ENCODE data around the gene TSC2.
A peak's percentile ranks its signal among the peaks of the same experiment; 100 is the strongest.

TSC2 gene

DNA sequence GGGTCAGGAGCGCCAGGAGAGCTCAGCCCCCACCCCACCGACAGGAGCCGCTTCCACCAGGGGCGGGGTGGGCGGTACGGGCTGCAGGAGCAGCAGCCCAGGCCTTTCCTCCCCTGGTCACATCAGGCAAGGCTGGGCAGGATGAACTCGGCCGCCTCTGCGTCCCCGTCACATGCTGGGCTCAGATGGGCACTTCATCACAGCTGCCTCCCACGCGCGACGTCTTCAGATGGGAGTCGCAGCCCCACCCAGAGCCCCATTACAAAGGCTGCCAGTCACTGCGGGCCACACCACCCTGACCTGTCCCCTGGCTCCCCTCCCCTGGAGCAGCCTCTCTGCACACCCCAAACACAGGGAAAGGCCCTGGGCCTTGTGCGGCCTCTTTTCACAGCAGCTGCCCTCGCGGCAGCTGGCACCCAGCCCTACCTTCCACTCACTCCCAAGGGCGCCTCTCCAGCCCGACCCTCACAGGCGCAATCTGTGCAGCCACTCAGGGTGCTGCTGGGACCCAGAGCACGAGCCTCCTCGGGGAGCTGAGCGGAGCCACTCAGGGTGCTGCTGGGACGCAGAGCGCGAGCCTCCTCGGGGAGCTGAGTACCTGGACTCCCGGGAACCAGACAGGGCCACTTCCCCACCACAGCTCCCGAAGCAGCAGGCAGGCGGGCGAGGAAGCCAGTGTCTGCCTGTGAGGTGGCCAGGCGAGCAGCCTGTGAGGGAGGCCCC is 42.8 kb upstream of the TSC2 start:
- no peaks in the 10 kb centered on the region for H3K9me3 ChIP-seq (ENCODE audit: low read length)
- H2AFZ ChIP-seq (ENCODE audit: low read length), result no peak overlapping the region
- no peaks in the 10 kb centered on the region for H4K20me1 ChIP-seq (ENCODE audit: insufficient read depth, low read length)
- no peaks in the 10 kb centered on the region for H3F3A ChIP-seq (ENCODE audit: insufficient read depth, low read length)
- TF ChIP-seq, protein P1, sequence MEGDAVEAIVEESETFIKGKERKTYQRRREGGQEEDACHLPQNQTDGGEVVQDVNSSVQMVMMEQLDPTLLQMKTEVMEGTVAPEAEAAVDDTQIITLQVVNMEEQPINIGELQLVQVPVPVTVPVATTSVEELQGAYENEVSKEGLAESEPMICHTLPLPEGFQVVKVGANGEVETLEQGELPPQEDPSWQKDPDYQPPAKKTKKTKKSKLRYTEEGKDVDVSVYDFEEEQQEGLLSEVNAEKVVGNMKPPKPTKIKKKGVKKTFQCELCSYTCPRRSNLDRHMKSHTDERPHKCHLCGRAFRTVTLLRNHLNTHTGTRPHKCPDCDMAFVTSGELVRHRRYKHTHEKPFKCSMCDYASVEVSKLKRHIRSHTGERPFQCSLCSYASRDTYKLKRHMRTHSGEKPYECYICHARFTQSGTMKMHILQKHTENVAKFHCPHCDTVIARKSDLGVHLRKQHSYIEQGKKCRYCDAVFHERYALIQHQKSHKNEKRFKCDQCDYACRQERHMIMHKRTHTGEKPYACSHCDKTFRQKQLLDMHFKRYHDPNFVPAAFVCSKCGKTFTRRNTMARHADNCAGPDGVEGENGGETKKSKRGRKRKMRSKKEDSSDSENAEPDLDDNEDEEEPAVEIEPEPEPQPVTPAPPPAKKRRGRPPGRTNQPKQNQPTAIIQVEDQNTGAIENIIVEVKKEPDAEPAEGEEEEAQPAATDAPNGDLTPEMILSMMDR (IDR thresholded peaks at IDR 0.05; ENCODE audit: low read length), result no peak
- no peak for TF ChIP-seq EZH2 (IDR thresholded peaks at IDR 0.05; ENCODE audit: borderline replicate concordance, low read length)
- no peak overlapping the region for H3K4me3 ChIP-seq (ENCODE audit: low read depth, low read length, poor library complexity, severe bottlenecking)
- H3K4me2 ChIP-seq (ENCODE audit: low read length), result peak overlapping the region; percentile 18; the same call in 1 of the 2 replicates
- H3K4me1 ChIP-seq (ENCODE audit: insufficient read depth, low read length, severe bottlenecking), result peaks cover 47% of the 10 kb centered on the region
- H3K9ac ChIP-seq (ENCODE audit: low read length), result no peak overlapping the region
- H3K27me3 ChIP-seq (ENCODE audit: insufficient read depth, low read length), result no peaks in the 10 kb centered on the region
- peaks cover 11% of the 10 kb centered on the region for H3K79me2 ChIP-seq (ENCODE audit: insufficient read depth, low read length)
- H3K27ac ChIP-seq (ENCODE audit: low read depth, low read length, poor library complexity, severe bottlenecking), result no peak overlapping the region
- peaks cover 43% of the 10 kb centered on the region for H3K36me3 ChIP-seq (ENCODE audit: insufficient read depth, low read length)
- no peaks in the 10 kb centered on the region for H3K9me2 ChIP-seq (ENCODE audit: low read depth, low read length)

DNA sequence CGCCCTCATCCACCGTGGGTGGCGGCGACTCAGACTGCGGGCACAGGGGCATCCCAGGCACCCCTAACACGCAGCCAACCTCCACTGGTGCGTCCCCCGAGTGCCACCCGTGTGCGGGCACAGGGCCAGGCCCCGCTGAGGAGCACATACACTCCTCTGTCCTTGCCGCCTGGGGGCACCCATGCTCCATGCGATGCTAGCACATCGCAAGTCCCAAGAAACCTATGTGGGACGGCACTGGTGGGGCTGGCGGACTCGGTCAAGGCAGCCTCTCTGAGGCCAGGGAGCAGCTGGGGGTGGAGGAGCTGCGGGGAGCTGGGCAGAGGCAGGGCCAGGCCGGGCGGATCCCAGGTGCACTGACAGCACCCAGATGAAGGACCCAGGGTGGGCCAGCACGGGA is 42.1 kb upstream of the TSC2 start:
- no peaks in the 10 kb centered on the region for H3F3A ChIP-seq (ENCODE audit: insufficient read depth, low read length)
- peaks cover 53% of the 10 kb centered on the region for H3K4me1 ChIP-seq (ENCODE audit: insufficient read depth, low read length, severe bottlenecking)
- no peak overlapping the region; the same call in 1 of the 2 replicates for H3K9ac ChIP-seq (ENCODE audit: low read length)
- H3K9me2 ChIP-seq (ENCODE audit: low read depth, low read length), result no peaks in the 10 kb centered on the region
- peak overlapping the region; percentile 13 for H3K4me3 ChIP-seq (ENCODE audit: low read depth, low read length, poor library complexity, severe bottlenecking)
- no peaks in the 10 kb centered on the region for H4K20me1 ChIP-seq (ENCODE audit: insufficient read depth, low read length)
- H2AFZ ChIP-seq (ENCODE audit: low read length), result no peak overlapping the region
- no peak overlapping the region for H3K27ac ChIP-seq (ENCODE audit: low read depth, low read length, poor library complexity, severe bottlenecking)
- H3K79me2 ChIP-seq (ENCODE audit: insufficient read depth, low read length), result peaks cover 11% of the 10 kb centered on the region
- H3K4me2 ChIP-seq (ENCODE audit: low read length), result peak overlapping the region; percentile 48; the same call in 1 of the 2 replicates
- no peak for TF ChIP-seq EZH2 (IDR thresholded peaks at IDR 0.05; ENCODE audit: borderline replicate concordance, low read length)
- TF ChIP-seq, protein P1 (IDR thresholded peaks at IDR 0.05; ENCODE audit: low read length), result peak; percentile 78
- H3K9me3 ChIP-seq (ENCODE audit: low read length), result no peaks in the 10 kb centered on the region
- peaks cover 36% of the 10 kb centered on the region for H3K36me3 ChIP-seq (ENCODE audit: insufficient read depth, low read length)
- H3K27me3 ChIP-seq (ENCODE audit: insufficient read depth, low read length), result no peaks in the 10 kb centered on the region

DNA sequence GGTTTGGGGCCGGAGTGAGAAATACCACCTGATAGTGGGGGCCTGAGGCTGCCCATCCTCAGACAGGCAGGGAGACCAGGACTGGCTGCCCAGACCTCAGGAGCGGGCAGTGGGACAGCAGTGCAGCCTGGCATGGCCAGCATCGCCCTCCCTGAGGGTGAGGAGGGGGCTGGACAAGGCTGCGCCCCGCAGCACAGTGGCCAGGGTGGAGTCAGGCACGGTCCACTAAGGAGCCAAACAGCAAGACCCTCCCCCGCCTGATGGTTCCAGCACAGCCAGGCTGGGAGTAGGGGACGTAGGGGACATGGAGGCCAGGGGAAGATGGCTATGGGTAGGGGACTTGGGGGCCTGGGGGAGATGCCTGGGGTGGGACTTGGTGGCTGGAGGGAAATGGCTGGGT is 41.5 kb upstream of the TSC2 start:
- Histone ChIP-seq H3K9ac (ENCODE audit: low read length) (no peak overlapping the region; the same call in 1 of the 2 replicates), H3K27ac (ENCODE audit: low read depth, low read length, poor library complexity, severe bottlenecking) (no peak overlapping the region), H3K27me3 (ENCODE audit: insufficient read depth, low read length) (no peaks in the 10 kb centered on the region), H3K9me2 (ENCODE audit: low read depth, low read length) (no peaks in the 10 kb centered on the region), H2AFZ (ENCODE audit: low read length) (no peak overlapping the region), H3K4me1 (ENCODE audit: insufficient read depth, low read length, severe bottlenecking) (peaks cover 56% of the 10 kb centered on the region), H3K4me3 (ENCODE audit: low read depth, low read length, poor library complexity, severe bottlenecking) (peak overlapping the region; percentile 13), H3K79me2 (ENCODE audit: insufficient read depth, low read length) (peaks cover 11% of the 10 kb centered on the region), H3K4me2 (ENCODE audit: low read length) (peak overlapping the region; percentile 48; the same call in 1 of the 2 replicates), H3F3A (ENCODE audit: insufficient read depth, low read length) (no peaks in the 10 kb centered on the region), H4K20me1 (ENCODE audit: insufficient read depth, low read length) (no peaks in the 10 kb centered on the region), H3K36me3 (ENCODE audit: insufficient read depth, low read length) (peaks cover 30% of the 10 kb centered on the region), H3K9me3 (ENCODE audit: low read length) (no peaks in the 10 kb centered on the region)
- no peak for TF ChIP-seq EZH2 (IDR thresholded peaks at IDR 0.05; ENCODE audit: borderline replicate concordance, low read length)
- TF ChIP-seq, protein P1 (IDR thresholded peaks at IDR 0.05; ENCODE audit: low read length), result no peak
